Measurements from ENCODE around the gene EIF3K. TPM values are rescaled to one million over a fixed set of nuclear protein-coding genes. Genes with fewer than 3 reads are reported as not detected.

EIF3K gene
- total RNA-seq (2022; extraction: Qiagen RNA extraction; ENCODE audit: low read depth) = 691 to 913 TPM (median 708 TPM) in 5 replicates

GRCh38 chr19:38618590-38619360 lies at the start of gene EIF3K:
Gene EIF3K, plus strand, starts transcription at chr19:38619188. Its CDS starts 81 bp downstream, at chr19:38619269.

GRCh38 chr19:38617764-38618589 lies 1.0 kb upstream of the EIF3K start, which contains the start of gene MAP4K1:
Gene MAP4K1, minus strand, starts transcription at chr19:38617953. Its CDS starts 58 bp downstream, at chr19:38617895.

GRCh38 chr19:38647368-38647965 lies 28.5 kb downstream of the EIF3K start, which contains the start of gene ACTN4:
Gene ACTN4, plus strand, starts transcription at chr19:38647649. Its CDS starts 97 bp downstream, at chr19:38647746.

Other genes starting within 250 kb of the EIF3K start
- gene PSMD8, start 244.6 kb upstream of the EIF3K start, total RNA-seq (2022; extraction: Qiagen RNA extraction; ENCODE audit: low read depth) = 458 to 529 TPM (median 473 TPM) in 5 replicates
- gene GGN, start 231.2 kb upstream of the EIF3K start, total RNA-seq (2022; extraction: Qiagen RNA extraction; ENCODE audit: low read depth) = 0.13 to 0.83 TPM (median 0.40 TPM) in 5 replicates
- 1.4 to 3.5 TPM (median 2.5 TPM) in 5 replicates for gene SPRED3, start 230.5 kb upstream of the EIF3K start, total RNA-seq (2022; extraction: Qiagen RNA extraction; ENCODE audit: low read depth)
- 13.0 to 29.0 TPM (median 26.1 TPM) in 5 replicates for gene FAM98C, start 216.1 kb upstream of the EIF3K start, total RNA-seq (2022; extraction: Qiagen RNA extraction; ENCODE audit: low read depth)
- 0.06 to 0.45 TPM in 2 of 5 replicates, not detected in the others for gene RASGRP4, start 193.0 kb upstream of the EIF3K start, total RNA-seq (2022; extraction: Qiagen RNA extraction; ENCODE audit: low read depth)
- 3.0 to 7.3 TPM (median 5.6 TPM) in 5 replicates for gene RYR1, start 185.5 kb upstream of the EIF3K start, total RNA-seq (2022; extraction: Qiagen RNA extraction; ENCODE audit: low read depth)
- 0.28 to 1.3 TPM (median 0.75 TPM) in 5 replicates for gene MAP4K1, start 1.2 kb upstream of the EIF3K start, total RNA-seq (2022; extraction: Qiagen RNA extraction; ENCODE audit: low read depth)
- gene ACTN4, start 28.5 kb downstream of the EIF3K start, total RNA-seq (2022; extraction: Qiagen RNA extraction; ENCODE audit: low read depth) = 958 to 1,261 TPM (median 1,171 TPM) in 5 replicates
- gene CAPN12, start 125.3 kb downstream of the EIF3K start, total RNA-seq (2022; extraction: Qiagen RNA extraction; ENCODE audit: low read depth) = 4.7 to 6.8 TPM (median 6.0 TPM) in 5 replicates
- 0.73 to 0.97 TPM (median 0.78 TPM) in 3 of 5 replicates, not detected in the others for gene LGALS7, start 154.3 kb downstream of the EIF3K start, total RNA-seq (2022; extraction: Qiagen RNA extraction; ENCODE audit: low read depth)
- gene LGALS7B, start 170.0 kb downstream of the EIF3K start, total RNA-seq (2022; extraction: Qiagen RNA extraction; ENCODE audit: low read depth) = not detected in 5 replicates
- gene LGALS4, start 193.8 kb downstream of the EIF3K start, total RNA-seq (2022; extraction: Qiagen RNA extraction; ENCODE audit: low read depth) = 0.48 to 1.7 TPM (median 1.2 TPM) in 5 replicates
- gene ECH1, start 212.6 kb downstream of the EIF3K start, total RNA-seq (2022; extraction: Qiagen RNA extraction; ENCODE audit: low read depth) = 273 to 379 TPM (median 296 TPM) in 5 replicates
- gene HNRNPL, start 230.8 kb downstream of the EIF3K start, total RNA-seq (2022; extraction: Qiagen RNA extraction; ENCODE audit: low read depth) = 295 to 373 TPM (median 340 TPM) in 5 replicates